Lower lobe of right lung (tissue), 2 donors: ENCODE measurements around the gene TMIGD1. TPM values are rescaled to one million over a fixed set of nuclear protein-coding genes. Genes with fewer than 3 reads are reported as not detected.
A peak's percentile ranks its signal among the peaks of the same experiment; 100 is the strongest.

Experiments used
- ATAC-seq, 2 donors: fragments of 200-7000 bp; cut with Tn5 transposase; one replicate each; pipeline ENCODE4 v1.9.1; 2020 to 2022; ENCODE audit warnings: mild to moderate bottlenecking in 2 of 2, moderate library complexity in 2 of 2
- DNase-seq: peaks from one replicate; pipeline ENCODE4 v3.0.0-alpha.2; 2020
- H3K27ac ChIP-seq: fragments of 200-600 bp; one replicate; pipeline ENCODE4 v1.8.0; 2022
- H3K27me3 ChIP-seq: fragments of 200-600 bp; one replicate; pipeline ENCODE4 v1.8.0; 2022; ENCODE audit warnings: low read depth
- H3K36me3 ChIP-seq: fragments of 200-600 bp; one replicate; pipeline ENCODE4 v1.8.0; 2022; ENCODE audit warnings: mild to moderate bottlenecking
- H3K4me1 ChIP-seq: fragments of 200-600 bp; one replicate; pipeline ENCODE4 v1.8.0; 2022
- H3K4me3 ChIP-seq: fragments of 200-600 bp; one replicate; pipeline ENCODE4 v1.8.0; 2022; ENCODE audit warnings: mild to moderate bottlenecking
- H3K9me3 ChIP-seq: fragments of 200-600 bp; one replicate; pipeline ENCODE4 v1.8.0; 2022
- CTCF ChIP-seq: fragments of 200-600 bp; IDR thresholded peaks from one replicate; pipeline ENCODE4 v1.8.0; 2022; ENCODE audit warnings: antibody characterized with exemption, mild to moderate bottlenecking
- intact Hi-C: fragments of 100-400 bp; cut with DNase I; formaldehyde crosslinking; loops from one replicate; pipeline ENCODE4 v1.11.0; 2022
- total RNA-seq: library from RNA; stranded (reverse); fragmentation: NEBNext Ultra II Directional; extraction: Animal tissue kit (Norgen Biotek cat#: 25700); gene quantifications from one replicate; pipeline ENCODE4 v1.2.1, GENCODE V29; 2021
- donor health status: DM: no; HTN: yes; CAD: no; lungs with severe emphysema.

The TMIGD1 gene
- total RNA-seq, 1 donor from 2014 or later = not detected

GRCh38 chr17:30292286-30292858, 41.5 kb downstream of the TMIGD1 start:
- TF ChIP-seq CTCF = no peak
- intact Hi-C loops = no loop called here
- H3K36me3 ChIP-seq = peaks cover 21% of the 10 kb centered on the region
- peak overlapping the region; percentile 76 for H3K27ac ChIP-seq
- peaks cover 19% of the 10 kb centered on the region for H3K4me1 ChIP-seq
- peak in 1 of 2 donors; percentile 42 for ATAC-seq
- DNase-seq = no peak
- H3K9me3 ChIP-seq = no peaks in the 10 kb centered on the region
- H3K4me3 ChIP-seq = peak overlapping the region; percentile 88
- H3K27me3 ChIP-seq = no peaks in the 10 kb centered on the region

GRCh38 chr17:30291543-30292285, 42.1 kb downstream of the TMIGD1 start, which contains the start of gene BLMH:
Gene BLMH, minus strand, starts transcription at chr17:30291944. Its CDS starts 125 bp downstream, at chr17:30291819.
- intact Hi-C loops = no loop called here
- H3K9me3 ChIP-seq = no peaks in the 10 kb centered on the region
- H3K27ac ChIP-seq = peak within 1 kb of the TSS; percentile 76
- DNase-seq (peak; percentile 84), ATAC-seq (peak; percentile 97)
- peaks cover 28% of the 10 kb centered on the region for H3K36me3 ChIP-seq
- TF ChIP-seq CTCF = no peak
- no peaks in the 10 kb centered on the region for H3K27me3 ChIP-seq
- H3K4me1 ChIP-seq = peaks cover 19% of the 10 kb centered on the region
- peak within 1 kb of the TSS; percentile 88 for H3K4me3 ChIP-seq

GRCh38 chr17:30290696-30291542, 42.9 kb downstream of the TMIGD1 start:
- H3K36me3 ChIP-seq = peaks cover 36% of the 10 kb centered on the region
- peaks cover 19% of the 10 kb centered on the region for H3K4me1 ChIP-seq
- ATAC-seq (peak; percentile 68 to 78), DNase-seq (peak; percentile 62)
- no peaks in the 10 kb centered on the region for H3K9me3 ChIP-seq
- intact Hi-C loops = no loop called here
- no peak for TF ChIP-seq CTCF
- H3K4me3 ChIP-seq = peak overlapping the region; percentile 88
- H3K27me3 ChIP-seq = no peaks in the 10 kb centered on the region
- peak overlapping the region; percentile 76 for H3K27ac ChIP-seq

GRCh38 chr17:30290077-30290476, 43.8 kb downstream of the TMIGD1 start:
- TF ChIP-seq CTCF = no peak
- Histone ChIP-seq H3K4me1 (peaks cover 19% of the 10 kb centered on the region), H3K27me3 (no peaks in the 10 kb centered on the region), H3K36me3 (peaks cover 44% of the 10 kb centered on the region), H3K27ac (no peak overlapping the region), H3K4me3 (no peak overlapping the region), H3K9me3 (no peaks in the 10 kb centered on the region)
- DNase-seq (no peak), ATAC-seq (no peak)
- intact Hi-C loops = no loop called here

GRCh38 chr17:30279156-30279555, 54.7 kb downstream of the TMIGD1 start:
- H3K27ac ChIP-seq = no peak overlapping the region
- H3K4me1 ChIP-seq = no peaks in the 10 kb centered on the region
- peaks cover 57% of the 10 kb centered on the region for H3K36me3 ChIP-seq
- no peak for ATAC-seq
- H3K27me3 ChIP-seq = no peaks in the 10 kb centered on the region
- no peak overlapping the region for H3K4me3 ChIP-seq
- no peaks in the 10 kb centered on the region for H3K9me3 ChIP-seq
- DNase-seq = no peak
- intact Hi-C loops = no loop called here
- no peak for TF ChIP-seq CTCF
